K562 (cell line): ENCODE measurements around the gene IRAG1. TPM values are rescaled to one million over a fixed set of nuclear protein-coding genes. Genes with fewer than 3 reads are reported as not detected.

Source experiments
- ATAC-seq: fragments of 200-7000 bp; cut with Tn5 transposase; 3 replicates; pipeline ENCODE4 v1.9.1; 2020; ENCODE audit warnings: moderate library complexity
- BruUV-seq: library from RNA; stranded (reverse); fragments of 400-500 nt; replicated peaks from 2 replicates; lab custom pipeline; 2021; lab: Mats Ljungman, UMichigan
- CTCF ChIA-PET: fragments of 300-600 bp; formaldehyde crosslinking; extraction: SDS; loops from one replicate; lab custom pipeline; 2021; ENCODE audit warnings: low intra/inter-chr PET ratio; lab: Yijun Ruan, JAX
- POLR2A ChIA-PET: fragments of 300-600, 350-650 bp; sonication (Branson Sonifier 250); formaldehyde crosslinking; extraction: SDS; loops from one replicate; lab custom pipeline; 2021; ENCODE audit warnings: antibody characterized with exemption, inconsistent platforms; lab: Yijun Ruan, JAX
- DNase-seq, 4 experiments: peaks; one replicate each; pipeline versions ENCODE4 v3.0.0 to v3.0.0-alpha.2; 2011 to 2018; ENCODE audit warnings: low spot score in 3 of 4, mixed read lengths in 3 of 4; ENCODE audit errors: extremely low read depth in 1 of 4
- FAIRE-seq: peaks from 2 replicates; lab custom pipeline; 2011; peaks lifted over from hg19 to GRCh38; lab: Jason Lieb, UNC
- H2AFZ ChIP-seq: 2 replicates; pipeline ENCODE4 v1.6.0; 2011; ENCODE audit warnings: low read depth, low read length, control low read depth, inconsistent platforms
- H3K27ac ChIP-seq: fragments of 200-600 bp; 3 replicates; pipeline ENCODE4 v1.8.0; 2011; ENCODE audit warnings: low read depth, mild to moderate bottlenecking, control low read depth, inconsistent platforms, low read length, moderate library complexity, mixed read lengths; ENCODE audit errors: extremely low read depth
- H3K27me3 ChIP-seq, 2 experiments: fragments of 300-600 bp in 1 of 2; 2 replicates in 1 of 2; 3 replicates in 1 of 2; pipeline versions ENCODE4 v1.6.0 to v1.8.0; 2011; ENCODE audit warnings: inconsistent platforms in 2 of 2, low read length in 2 of 2, mild to moderate bottlenecking in 1 of 2, mixed read lengths in 1 of 2, moderate library complexity in 1 of 2; ENCODE audit not compliant: control insufficient read depth in 2 of 2, insufficient read depth in 2 of 2
- H3K36me3 ChIP-seq: fragments of 300-600 bp; 3 replicates; pipeline ENCODE4 v1.8.0; 2011; ENCODE audit warnings: mild to moderate bottlenecking, low read length, inconsistent platforms; ENCODE audit not compliant: control insufficient read depth, insufficient read depth
- H3K4me1 ChIP-seq, 2 experiments: fragments of 200-600 bp in 1 of 2; replicated peaks in 1 of 2; 2 replicates in 1 of 2; 3 replicates in 1 of 2; pipeline versions ENCODE4 v1.5.1 to v1.8.0; 2011; ENCODE audit warnings: inconsistent platforms in 2 of 2, low read length in 2 of 2, mild to moderate bottlenecking in 1 of 2, mixed read lengths in 1 of 2, moderate library complexity in 1 of 2; ENCODE audit not compliant: control insufficient read depth in 2 of 2, insufficient read depth in 2 of 2
- H3K4me2 ChIP-seq: 2 replicates; pipeline ENCODE4 v1.6.1; 2011; ENCODE audit warnings: low read length, control low read depth, inconsistent platforms, mixed read lengths; ENCODE audit not compliant: insufficient read depth
- H3K4me3 ChIP-seq: fragments of 200-600 bp; sonication (generic), shearing (Covaris generic); 2 replicates; pipeline ENCODE4 v1.5.1; 2016; ENCODE audit warnings: control low read depth, inconsistent platforms
- H3K79me2 ChIP-seq: fragments of 200-600 bp; 3 replicates; pipeline ENCODE4 v1.8.0; 2011; ENCODE audit warnings: low read length, inconsistent platforms; ENCODE audit not compliant: control insufficient read depth, insufficient read depth
- H3K9ac ChIP-seq, 2 experiments: 2 replicates each; pipeline versions ENCODE4 v1.6.0 to v1.6.1; 2011; ENCODE audit warnings: low read depth in 2 of 2, low read length in 2 of 2, control low read depth in 1 of 2, inconsistent platforms in 1 of 2, mild to moderate bottlenecking in 1 of 2, mixed read lengths in 1 of 2; ENCODE audit not compliant: insufficient read depth in 1 of 2
- H3K9me1 ChIP-seq: one replicate; pipeline ENCODE4 v1.6.0; 2011; ENCODE audit warnings: inconsistent platforms, mild to moderate bottlenecking, low read length, moderate library complexity; ENCODE audit not compliant: control insufficient read depth, insufficient read depth
- H3K9me3 ChIP-seq: replicated peaks from 2 replicates; pipeline ENCODE4 v1.5.1; 2011; ENCODE audit warnings: low read depth, low read length, inconsistent platforms; ENCODE audit not compliant: control insufficient read depth, insufficient read depth
- H4K20me1 ChIP-seq: replicated peaks from 2 replicates; pipeline ENCODE4 v1.6.1; 2011; ENCODE audit warnings: low read length, inconsistent platforms, mixed read lengths; ENCODE audit not compliant: control insufficient read depth, insufficient read depth
- BACH1 ChIP-seq: fragments of 200-800 bp; sonication (Bioruptor generic); IDR thresholded peaks from 2 replicates; pipeline ENCODE4 v1.6.1; 2016; ENCODE audit warnings: missing genetic modification characterization, missing compliant biosample characterization
- CCNT2 ChIP-seq: IDR thresholded peaks from 2 replicates; pipeline ENCODE4 v1.6.1; 2011; ENCODE audit warnings: borderline replicate concordance, low read depth, mild to moderate bottlenecking, moderate library complexity, mixed read lengths, low read length; ENCODE audit not compliant: insufficient read length; ENCODE audit errors: extremely low read depth
- DMBX1 ChIP-seq: fragments of 250-450 bp; sonication (Bioruptor Pico); IDR thresholded peaks from 2 replicates; pipeline ENCODE4 v1.8.0; 2022; ENCODE audit warnings: inconsistent platforms, mild to moderate bottlenecking, moderate library complexity, borderline replicate concordance
- ESRRA ChIP-seq: fragments of 450-650 bp; IDR thresholded peaks from 2 replicates; pipeline ENCODE4 v1.6.1; 2014; ENCODE audit warnings: low read depth, mild to moderate bottlenecking, moderate library complexity, borderline replicate concordance
- FOXJ2 ChIP-seq: fragments of 200-800 bp; sonication (Bioruptor generic); IDR thresholded peaks from 2 replicates; pipeline ENCODE4 v1.6.1; 2016; ENCODE audit warnings: missing genetic modification characterization, missing compliant biosample characterization
- PATZ1 ChIP-seq: fragments of 250-450 bp; sonication (Bioruptor Pico); IDR thresholded peaks from 2 replicates; pipeline ENCODE4 v1.5.0; 2020; ENCODE audit warnings: mild to moderate bottlenecking, borderline replicate concordance
- PHB2 ChIP-seq: fragments of 450-650 bp; IDR thresholded peaks from 2 replicates; pipeline ENCODE4 v1.6.1; 2017; ENCODE audit warnings: low read depth
- RBBP5 ChIP-seq: fragments of 200-600 bp; sonication (generic); IDR thresholded peaks from 2 replicates; pipeline ENCODE4 v1.6.1; 2012; ENCODE audit warnings: borderline replicate concordance, mild to moderate bottlenecking, low read length, control low read depth, inconsistent platforms; ENCODE audit not compliant: insufficient read depth, poor library complexity, severe bottlenecking
- TFAM ChIP-seq: fragments of 250-450 bp; sonication (Bioruptor Pico); conservative IDR thresholded peaks from 2 replicates; pipeline ENCODE4 v1.5.0; 2021; ENCODE audit warnings: mild to moderate bottlenecking, moderate library complexity
- THAP7 ChIP-seq: fragments of 250-450 bp; sonication (Bioruptor Pico); IDR thresholded peaks from 2 replicates; pipeline ENCODE4 v1.5.0; 2021
- ZNF133 ChIP-seq: fragments of 250-450 bp; sonication (Bioruptor Pico); IDR thresholded peaks from 2 replicates; pipeline ENCODE4 v1.4.0; 2020; ENCODE audit warnings: mild to moderate bottlenecking
- ZNF398 ChIP-seq: fragments of 250-450 bp; sonication (Bioruptor Pico); IDR thresholded peaks from 2 replicates; pipeline ENCODE4 v1.8.0; 2021; ENCODE audit warnings: moderate library complexity, mild to moderate bottlenecking, inconsistent platforms
- ZNF644 ChIP-seq: fragments of 200-800 bp; sonication (Bioruptor generic); IDR thresholded peaks from 2 replicates; pipeline ENCODE4 v1.6.1; 2016; ENCODE audit warnings: low read depth, missing genetic modification characterization, missing compliant biosample characterization
- ZNF764 ChIP-seq: fragments of 250-450 bp; sonication (Bioruptor Pico); IDR thresholded peaks from 2 replicates; pipeline ENCODE4 v1.4.0; 2020; ENCODE audit warnings: low read depth, mild to moderate bottlenecking, moderate library complexity
- ZNF766 ChIP-seq: fragments of 200-800 bp; sonication (Bioruptor generic); conservative IDR thresholded peaks from 2 replicates; pipeline ENCODE4 v1.6.1; 2016; ENCODE audit warnings: missing genetic modification characterization, missing compliant biosample characterization
- WGBS: fragments of 100-300 bp; shearing (Covaris generic); methylation state at CpG from one replicate; pipeline ENCODE4 v1.1.6; 2016; ENCODE audit warnings: low coverage, mixed read lengths; ENCODE audit not compliant: insufficient coverage; ENCODE audit errors: missing lambda C conversion rate; 5-methylcytosine and 5-hydroxymethylcytosine counted together
- in situ Hi-C: fragments of 300-500 bp; cut with MboI; formaldehyde crosslinking; loops from 4 replicates; pipeline ENCODE4 v1.15.0; 2018; ENCODE audit warnings: inconsistent platforms, mixed read lengths
- intact Hi-C: fragments of 100-400 bp; cut with micrococcal nuclease; formaldehyde crosslinking; loops from 2 replicates; pipeline ENCODE4 v1.14.2; 2022
- polyA plus RNA-seq, 8 experiments: library from polyadenylated mRNA; depleted of rRNA in 4 of 8; stranded (reverse) in 5 of 8; unstranded in 3 of 8; fragments of >200 nt; fragmentation: Nextera tagmentation in 2 of 8; fragmentation: Illumina TruSeq in 1 of 8; extraction: Ambion mirVana in 2 of 8; extraction: Trizol in 1 of 8; gene quantifications; 2 replicates each; pipeline versions ENCODE4 v1.2.1 to v1.2.3, GENCODE V29; 2011 to 2014; ENCODE audit warnings: inconsistent platforms in 1 of 8, missing spikeins in 1 of 8
- total RNA-seq, 7 experiments: library from RNA; depleted of rRNA in 6 of 7; stranded (reverse); fragments of >200 nt in 6 of 7; fragmentation: Illumina TruSeq in 2 of 7; extraction: Trizol in 2 of 7; gene quantifications; 2 replicates each; pipeline versions ENCODE4 v1.2.1 to v1.2.3, GENCODE V29; 2011 to 2021; ENCODE audit warnings: low replicate concordance in 1 of 7

Gene IRAG1
- total and polyA plus RNA-seq, 9 of the 15 experiments (the other 6 are each of a cell fraction or from before 2014, with no cell fraction given) = 0.01 to 0.22 (median 0.09) TPM; not detected in 1

GRCh38 chr11:10658621-10659338 is 34.8 kb downstream of the IRAG1 start:
- Histone ChIP-seq H2AFZ (peak overlapping the region; percentile 98), H3K27ac (peak overlapping the region; percentile 73), H3K9ac (peak overlapping the region; percentile 27 to 82), H3K79me2 (no peaks in the 10 kb centered on the region), H3K4me1 (peaks cover 33 to 58% of the 10 kb centered on the region in 2 experiments), H3K9me1 (no peaks in the 10 kb centered on the region), H3K9me3 (no peaks in the 10 kb centered on the region), H3K4me2 (peak overlapping the region; percentile 62), H4K20me1 (no peaks in the 10 kb centered on the region), H3K4me3 (no peak overlapping the region), H3K36me3 (no peaks in the 10 kb centered on the region), H3K27me3 (no peaks in the 10 kb centered on the region)
- POLR2A ChIA-PET = interaction anchor here (0.5 kb wide), 2 partner anchors 19 to 240 kb away, joined by 3 to 5 read pairs; no protein-coding TSS in a partner anchor
- peak; percentile 54 for ATAC-seq
- peak; percentile 73 for FAIRE-seq
- CTCF ChIA-PET = no interaction called here
- WGBS = 23% methylated on average over 6 of the region's 6 CpGs
- in situ Hi-C loops = loop anchor here (10.0 kb wide), 1 partner anchor 254 kb away; no protein-coding TSS in a partner anchor
- intact Hi-C loops = no loop called here
- no TSS peak for BruUV-seq
- DNase-seq = no peak
- TF ChIP-seq PHB2 = no peak
- 0 out of 2 replicates have a peak, but pooled peaks have one; percentile 18 for TF ChIP-seq ZNF766 (CRISPR knock-in tag)
- TF ChIP-seq THAP7 (CRISPR knock-in tag) = no peak
- no peak for TF ChIP-seq ZNF133
- TF ChIP-seq PATZ1 (CRISPR knock-in tag) = no peak
- no peak for TF ChIP-seq FOXJ2 (tag)
- peak; percentile 56; the same call in 1 of the 2 replicates for TF ChIP-seq ESRRA
- no peak for TF ChIP-seq RBBP5
- TF ChIP-seq ZNF398 (CRISPR knock-in tag) = no peak
- no peak for TF ChIP-seq ZNF644 (tag)
- 0 out of 2 replicates have a peak, but pooled peaks have one; percentile 16 for TF ChIP-seq DMBX1 (CRISPR knock-in tag)
- no peak for TF ChIP-seq ZNF764
- no peak for TF ChIP-seq TFAM (CRISPR knock-in tag)
- peak; percentile 4; the same call in 1 of the 2 replicates for TF ChIP-seq BACH1
- TF ChIP-seq CCNT2 = no peak
